ENCODE measurements around the gene BORCS6.

GRCh38 chr17:8210761-8211458 lies 20.9 kb upstream of the BORCS6 start:
- TF ChIP-seq, protein P1, sequence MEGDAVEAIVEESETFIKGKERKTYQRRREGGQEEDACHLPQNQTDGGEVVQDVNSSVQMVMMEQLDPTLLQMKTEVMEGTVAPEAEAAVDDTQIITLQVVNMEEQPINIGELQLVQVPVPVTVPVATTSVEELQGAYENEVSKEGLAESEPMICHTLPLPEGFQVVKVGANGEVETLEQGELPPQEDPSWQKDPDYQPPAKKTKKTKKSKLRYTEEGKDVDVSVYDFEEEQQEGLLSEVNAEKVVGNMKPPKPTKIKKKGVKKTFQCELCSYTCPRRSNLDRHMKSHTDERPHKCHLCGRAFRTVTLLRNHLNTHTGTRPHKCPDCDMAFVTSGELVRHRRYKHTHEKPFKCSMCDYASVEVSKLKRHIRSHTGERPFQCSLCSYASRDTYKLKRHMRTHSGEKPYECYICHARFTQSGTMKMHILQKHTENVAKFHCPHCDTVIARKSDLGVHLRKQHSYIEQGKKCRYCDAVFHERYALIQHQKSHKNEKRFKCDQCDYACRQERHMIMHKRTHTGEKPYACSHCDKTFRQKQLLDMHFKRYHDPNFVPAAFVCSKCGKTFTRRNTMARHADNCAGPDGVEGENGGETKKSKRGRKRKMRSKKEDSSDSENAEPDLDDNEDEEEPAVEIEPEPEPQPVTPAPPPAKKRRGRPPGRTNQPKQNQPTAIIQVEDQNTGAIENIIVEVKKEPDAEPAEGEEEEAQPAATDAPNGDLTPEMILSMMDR (conservative IDR thresholded peaks at IDR 0.05 in 1 of 2, IDR thresholded peaks at IDR 0.05 in 1 of 2; ENCODE audit: extremely low read depth in 1 of 2, insufficient read depth in 1 of 2, low read depth in 1 of 2, low read length in 2 of 2) = no peak
- no peak for TF ChIP-seq EZH2 (IDR thresholded peaks at IDR 0.05; ENCODE audit: borderline replicate concordance, low read length)
